ENCODE results near the gene LRFN2.

The LRFN2 gene

DNA sequence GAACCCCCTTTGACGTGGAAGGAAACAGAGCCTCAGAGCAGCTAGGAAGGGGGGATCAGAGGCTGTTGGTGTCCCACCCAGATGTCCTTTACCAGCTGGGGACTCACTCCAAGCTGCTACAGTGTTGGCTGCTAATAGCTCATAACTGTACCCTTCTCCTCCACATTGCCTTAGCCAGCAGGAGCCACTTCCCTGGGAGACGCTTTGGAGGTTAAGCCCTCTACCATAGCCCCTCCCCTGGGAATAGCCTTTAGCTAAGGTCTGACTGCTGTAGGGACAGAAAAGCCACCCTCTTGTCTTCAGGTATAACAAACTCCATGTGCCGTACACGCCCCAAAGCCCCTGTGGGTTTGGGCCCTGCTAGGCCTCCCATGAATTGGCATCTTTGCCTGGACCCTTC, 238.6 kb downstream of the LRFN2 start:
- no peak for DNase-seq (ENCODE audit: extremely low read depth, low read depth)
- TF ChIP-seq, protein P1, sequence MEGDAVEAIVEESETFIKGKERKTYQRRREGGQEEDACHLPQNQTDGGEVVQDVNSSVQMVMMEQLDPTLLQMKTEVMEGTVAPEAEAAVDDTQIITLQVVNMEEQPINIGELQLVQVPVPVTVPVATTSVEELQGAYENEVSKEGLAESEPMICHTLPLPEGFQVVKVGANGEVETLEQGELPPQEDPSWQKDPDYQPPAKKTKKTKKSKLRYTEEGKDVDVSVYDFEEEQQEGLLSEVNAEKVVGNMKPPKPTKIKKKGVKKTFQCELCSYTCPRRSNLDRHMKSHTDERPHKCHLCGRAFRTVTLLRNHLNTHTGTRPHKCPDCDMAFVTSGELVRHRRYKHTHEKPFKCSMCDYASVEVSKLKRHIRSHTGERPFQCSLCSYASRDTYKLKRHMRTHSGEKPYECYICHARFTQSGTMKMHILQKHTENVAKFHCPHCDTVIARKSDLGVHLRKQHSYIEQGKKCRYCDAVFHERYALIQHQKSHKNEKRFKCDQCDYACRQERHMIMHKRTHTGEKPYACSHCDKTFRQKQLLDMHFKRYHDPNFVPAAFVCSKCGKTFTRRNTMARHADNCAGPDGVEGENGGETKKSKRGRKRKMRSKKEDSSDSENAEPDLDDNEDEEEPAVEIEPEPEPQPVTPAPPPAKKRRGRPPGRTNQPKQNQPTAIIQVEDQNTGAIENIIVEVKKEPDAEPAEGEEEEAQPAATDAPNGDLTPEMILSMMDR (IDR thresholded peaks at IDR 0.05; ENCODE audit: low read depth, low read length) = no peak

DNA sequence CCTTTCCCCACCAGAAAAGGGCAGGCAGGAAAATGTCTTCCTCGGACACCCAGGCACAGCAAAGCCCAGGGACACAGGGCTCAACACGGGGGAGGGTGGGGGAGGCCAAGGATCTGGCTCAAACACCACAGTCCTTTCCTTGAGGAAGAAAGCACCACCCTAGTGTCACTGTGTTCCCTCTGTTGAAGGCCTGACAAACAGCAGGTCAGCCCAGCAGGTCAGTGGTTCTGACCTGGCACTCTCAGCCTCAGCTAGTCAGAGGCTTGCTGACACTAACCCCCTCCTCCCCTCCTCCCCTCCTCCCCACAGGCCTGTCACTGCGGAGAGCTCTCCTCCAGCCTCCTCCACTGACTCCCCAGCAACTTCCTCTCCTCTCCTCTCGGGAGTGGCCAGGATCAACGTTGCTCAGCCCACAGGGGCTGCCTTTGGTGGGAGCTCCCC, 239.6 kb downstream of the LRFN2 start:
- DNase-seq (ENCODE audit: extremely low read depth, low read depth) = no peak
- TF ChIP-seq, protein P1 (IDR thresholded peaks at IDR 0.05; ENCODE audit: low read depth, low read length) = no peak

DNA sequence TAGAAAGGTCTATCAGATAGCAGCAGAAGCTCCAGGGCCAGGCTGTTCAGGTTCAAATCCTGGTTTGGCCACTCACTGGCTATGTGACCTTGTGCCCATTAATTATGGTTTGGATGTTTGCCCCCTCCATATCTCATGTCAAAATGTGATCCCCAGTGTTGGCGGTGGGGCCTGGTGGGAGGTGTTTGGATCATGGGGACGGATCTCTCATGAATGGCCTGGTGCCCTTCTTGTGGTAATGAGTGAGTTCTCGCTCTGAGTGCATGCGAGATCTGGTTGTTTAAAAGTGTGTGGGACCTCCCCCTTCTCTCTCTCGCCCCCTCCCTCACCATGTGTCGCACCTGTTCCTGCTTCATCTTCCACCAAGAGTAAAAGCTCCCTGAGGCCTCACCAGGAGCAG, 240.9 kb downstream of the LRFN2 start:
- TF ChIP-seq, protein P1 (IDR thresholded peaks at IDR 0.05; ENCODE audit: low read depth, low read length) = no peak
- DNase-seq (ENCODE audit: extremely low read depth, low read depth) = no peak

DNA sequence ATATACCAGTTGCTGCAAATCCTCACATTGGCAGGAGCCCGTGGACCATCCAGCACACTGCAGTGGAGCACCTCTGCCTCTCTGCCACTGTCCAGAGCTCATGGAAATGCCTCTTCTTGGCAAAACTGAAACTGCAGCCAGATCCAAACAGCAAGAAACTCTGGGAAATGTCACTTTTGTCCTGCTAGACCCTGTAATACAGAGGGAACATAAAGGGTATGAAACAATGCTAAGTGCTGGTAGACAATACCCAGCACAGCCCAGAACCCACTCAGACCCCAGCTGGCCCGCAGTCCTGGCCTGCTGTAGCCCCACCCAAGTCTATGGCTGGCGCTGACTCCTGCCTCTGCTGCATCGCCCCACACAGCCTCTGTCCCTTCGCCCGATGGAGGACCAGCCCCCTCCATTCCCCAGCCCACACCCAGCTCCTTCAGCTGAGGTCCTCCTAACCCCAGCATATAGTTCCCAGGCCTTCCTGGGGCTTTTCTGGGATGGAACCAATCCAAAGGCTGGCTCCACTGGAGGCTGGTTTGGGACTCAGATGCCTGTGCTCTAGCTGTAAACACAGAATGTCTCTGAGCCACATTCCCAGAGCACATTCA, 242.5 kb downstream of the LRFN2 start:
- TF ChIP-seq, protein P1 (IDR thresholded peaks at IDR 0.05; ENCODE audit: low read depth, low read length) = no peak
- no peak for DNase-seq (ENCODE audit: extremely low read depth, low read depth)

GRCh38 chr6:40343877-40344565, 243.1 kb downstream of the LRFN2 start:
- TF ChIP-seq, protein P1 (IDR thresholded peaks at IDR 0.05; ENCODE audit: low read depth, low read length) = no peak
- DNase-seq (ENCODE audit: extremely low read depth, low read depth) = no peak

DNA sequence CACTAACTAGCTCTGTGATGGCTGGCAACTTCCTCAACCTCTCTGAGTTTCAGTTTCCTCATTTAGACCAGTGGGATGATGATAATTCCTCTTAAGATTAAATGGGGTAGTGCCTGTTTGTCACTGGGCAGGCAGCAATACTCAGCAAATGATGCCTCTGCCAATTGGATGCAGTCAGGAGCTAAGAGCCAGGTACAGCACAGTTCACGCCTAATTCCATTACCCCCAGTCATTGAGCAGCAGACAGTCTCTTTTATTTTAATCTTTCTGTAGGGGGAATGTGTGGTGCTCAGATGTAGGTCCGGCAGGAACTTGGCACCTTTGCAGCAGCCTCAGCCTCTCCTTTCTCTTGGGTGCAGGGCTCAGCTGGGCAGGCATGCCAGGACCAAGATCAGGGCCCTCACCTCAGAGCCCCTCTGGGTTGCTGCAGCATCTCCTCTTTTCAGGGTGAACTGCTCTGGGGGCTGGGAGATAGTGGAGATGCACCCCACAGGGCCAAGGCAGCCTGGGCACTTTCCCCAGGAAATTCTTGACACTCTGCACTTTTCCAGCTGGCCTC, 243.8 kb downstream of the LRFN2 start:
- TF ChIP-seq, protein P1 (IDR thresholded peaks at IDR 0.05; ENCODE audit: low read depth, low read length) = no peak
- DNase-seq (ENCODE audit: extremely low read depth, low read depth) = no peak

DNA sequence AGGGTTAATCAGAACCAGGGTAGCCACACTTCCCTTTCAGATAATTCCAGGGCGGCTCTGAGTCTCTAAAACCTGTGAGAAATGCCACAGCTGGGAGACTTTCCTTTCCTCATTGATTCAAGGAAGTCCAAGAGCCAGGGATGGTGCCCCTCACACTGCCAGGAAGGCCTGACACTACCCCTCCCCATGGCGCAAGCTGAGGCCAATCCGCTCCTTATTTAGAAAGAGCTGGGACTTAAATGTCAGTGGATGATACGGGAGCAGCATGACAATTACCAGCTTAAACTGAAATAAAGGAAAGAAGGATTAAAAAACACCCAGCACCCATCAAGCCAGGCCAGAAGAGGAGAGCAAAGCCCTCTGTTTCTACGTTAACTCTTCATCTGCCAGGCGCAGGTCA, 244.4 kb downstream of the LRFN2 start:
- no peak for DNase-seq (ENCODE audit: extremely low read depth, low read depth)
- TF ChIP-seq, protein P1 (IDR thresholded peaks at IDR 0.05; ENCODE audit: low read depth, low read length) = no peak

Data from AG09319 (cell line).